Transverse colon (tissue), 4 donors: ENCODE measurements around the gene CTNNAL1. TPM values are rescaled to one million over a fixed set of nuclear protein-coding genes. Genes with fewer than 3 reads are reported as not detected.
A peak's percentile ranks its signal among the peaks of the same experiment; 100 is the strongest.

Experiments used
- DNase-seq: peaks from one replicate; pipeline ENCODE4 v3.0.0-alpha.2; 2019
- H3K27ac ChIP-seq, 4 donors: fragments of 200-600 bp; sonication (generic); 2 replicates each; pipeline ENCODE4 v1.5.1; 2016 to 2018; ENCODE audit warnings: inconsistent platforms in 4 of 4
- H3K27me3 ChIP-seq: fragments of 200-600 bp; sonication (generic); 2 replicates; pipeline ENCODE4 v1.5.1; 2017; ENCODE audit warnings: inconsistent platforms
- H3K36me3 ChIP-seq, 4 donors: fragments of 200-600 bp; sonication (generic); 2 replicates each; pipeline ENCODE4 v1.5.1; 2017 to 2019; ENCODE audit warnings: inconsistent platforms in 4 of 4
- H3K4me1 ChIP-seq, 4 donors: fragments of 200-600 bp; sonication (generic); 2 replicates each; pipeline ENCODE4 v1.5.1; 2017 to 2020; ENCODE audit warnings: inconsistent platforms in 4 of 4
- H3K4me3 ChIP-seq, 4 donors: fragments of 200-600 bp; sonication (generic); 1 replicate in 1 of 4; 2 replicates in 3 of 4; pipeline versions ENCODE4 v1.5.1 to v1.6.1; 2017 to 2019; ENCODE audit warnings: inconsistent platforms in 4 of 4
- H3K9me3 ChIP-seq, 2 donors: fragments of 200-600 bp; sonication (generic); 2 replicates each; pipeline ENCODE4 v1.5.1; 2017 to 2019; ENCODE audit warnings: inconsistent platforms in 2 of 2
- EP300 ChIP-seq: sonication (generic); formaldehyde crosslinking; IDR thresholded peaks from one replicate; pipeline ENCODE4 v1.6.1; 2017; ENCODE audit warnings: antibody characterized with exemption, low read depth
- POLR2A ChIP-seq: fragments of 450-650 bp; IDR thresholded peaks from one replicate; pipeline ENCODE4 v1.6.1; 2016; ENCODE audit warnings: antibody characterized with exemption, mild to moderate bottlenecking, moderate library complexity
- POLR2AphosphoS5 ChIP-seq, 3 donors: sonication (generic); formaldehyde crosslinking; IDR thresholded peaks; one replicate each; pipeline ENCODE4 v1.6.1; 2016; ENCODE audit warnings: antibody characterized with exemption in 3 of 3
- WGBS, 2 donors: methylation state at CpG; one replicate each; pipeline ENCODE4 v1.1.5; 2018; ENCODE audit warnings: low coverage in 1 of 2; 5-methylcytosine and 5-hydroxymethylcytosine counted together
- in situ Hi-C, 4 donors: fragments of 200-750 bp; cut with MboI; loops; one replicate each; pipeline versions ENCODE4 v1.15.0 to v1.15.1; 2017; ENCODE audit warnings: low sequenced_read_pairs in 3 of 4, low pct_ligation_motif_present in 1 of 4, low pct_unique_long_range_greater_than_20kb in 1 of 4
- intact Hi-C: fragments of 100-400 bp; cut with DNase I; formaldehyde crosslinking; loops from one replicate; pipeline ENCODE4 v1.15.1; 2023; ENCODE audit warnings: low total_unique reads
- total RNA-seq, 4 donors: library from RNA; depleted of rRNA; stranded (reverse); fragments of >200 nt; gene quantifications; one replicate each; pipeline ENCODE4 v1.1.0, GENCODE V29; 2016
- TF ChIP-seq, protein P1 (sequence below), 5 experiments: fragments of 200-600 bp in 3 of 5; fragments of 450-650 bp in 2 of 5; sonication (generic) in 3 of 5; IDR thresholded peaks; 1 replicate in 2 of 5; 2 replicates in 3 of 5; pipeline ENCODE4 v1.5.1; 2016 to 2017; ENCODE audit warnings: antibody characterized with exemption in 5 of 5, inconsistent platforms in 3 of 5, mild to moderate bottlenecking in 2 of 5, moderate library complexity in 1 of 5

CTNNAL1 gene
- total RNA-seq, 4 donors from 2014 or later, result 6.0 to 12.1 (median 8.1) TPM

DNA sequence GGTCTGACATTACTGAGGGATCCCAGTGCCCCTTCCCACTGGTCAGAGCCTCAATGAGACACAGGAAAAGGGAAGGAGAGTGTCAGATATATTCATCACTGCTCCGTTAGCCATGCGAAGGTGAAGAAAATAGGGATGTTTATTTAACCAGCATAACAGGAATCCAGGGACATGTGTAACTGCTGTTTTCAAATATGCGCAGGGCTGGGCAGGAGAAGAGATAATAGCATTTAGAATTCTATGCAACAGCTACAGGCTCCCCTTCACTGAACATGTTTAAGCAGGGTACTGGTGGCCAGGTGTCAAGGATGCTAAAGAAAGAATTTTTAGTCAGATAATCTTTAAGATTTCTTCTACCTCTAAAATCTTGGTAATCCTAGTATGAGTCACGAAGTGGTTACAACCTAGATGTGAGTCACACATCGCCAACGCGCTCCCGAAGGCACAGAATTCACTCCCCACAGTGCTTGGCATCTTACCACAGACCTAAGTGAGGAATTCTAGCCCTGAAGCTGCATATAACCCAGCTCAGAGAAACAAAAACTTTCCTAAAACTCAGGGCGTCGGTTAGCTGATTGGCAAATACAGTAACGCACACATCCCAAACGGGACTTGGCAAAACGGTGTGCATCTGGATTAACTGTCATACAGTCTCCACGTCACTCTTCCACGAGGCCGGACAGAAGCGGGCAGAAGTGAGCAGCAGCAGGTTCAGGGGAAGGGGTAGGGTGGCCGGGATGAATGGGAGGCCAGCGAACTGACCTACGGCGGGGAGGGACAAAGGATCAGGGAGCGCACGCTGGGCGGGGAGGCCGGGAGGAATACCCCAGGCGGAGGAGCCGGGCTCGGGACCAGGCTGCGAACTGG lies 1.1 kb downstream of the CTNNAL1 start:
- intact Hi-C loops (no loop called here), in situ Hi-C loops (no loop called here)
- H3K27me3 ChIP-seq, result no peaks in the 10 kb centered on the region
- no peaks in the 10 kb centered on the region for H3K9me3 ChIP-seq
- 4 to 13% methylated on average over 9 to 26 of the region's 29 CpGs for WGBS, 2 donors
- no peaks in the 10 kb centered on the region for H3K36me3 ChIP-seq
- peak; percentile 26 for TF ChIP-seq POLR2A
- TF ChIP-seq, protein P1, sequence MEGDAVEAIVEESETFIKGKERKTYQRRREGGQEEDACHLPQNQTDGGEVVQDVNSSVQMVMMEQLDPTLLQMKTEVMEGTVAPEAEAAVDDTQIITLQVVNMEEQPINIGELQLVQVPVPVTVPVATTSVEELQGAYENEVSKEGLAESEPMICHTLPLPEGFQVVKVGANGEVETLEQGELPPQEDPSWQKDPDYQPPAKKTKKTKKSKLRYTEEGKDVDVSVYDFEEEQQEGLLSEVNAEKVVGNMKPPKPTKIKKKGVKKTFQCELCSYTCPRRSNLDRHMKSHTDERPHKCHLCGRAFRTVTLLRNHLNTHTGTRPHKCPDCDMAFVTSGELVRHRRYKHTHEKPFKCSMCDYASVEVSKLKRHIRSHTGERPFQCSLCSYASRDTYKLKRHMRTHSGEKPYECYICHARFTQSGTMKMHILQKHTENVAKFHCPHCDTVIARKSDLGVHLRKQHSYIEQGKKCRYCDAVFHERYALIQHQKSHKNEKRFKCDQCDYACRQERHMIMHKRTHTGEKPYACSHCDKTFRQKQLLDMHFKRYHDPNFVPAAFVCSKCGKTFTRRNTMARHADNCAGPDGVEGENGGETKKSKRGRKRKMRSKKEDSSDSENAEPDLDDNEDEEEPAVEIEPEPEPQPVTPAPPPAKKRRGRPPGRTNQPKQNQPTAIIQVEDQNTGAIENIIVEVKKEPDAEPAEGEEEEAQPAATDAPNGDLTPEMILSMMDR (IDR thresholded peaks at IDR 0.05), result no peak
- no peak for TF ChIP-seq EP300
- peak in 2 of 3 donors; percentile 49 for TF ChIP-seq POLR2AphosphoS5 (IDR thresholded peaks at IDR 0.05)
- H3K4me1 ChIP-seq, result peaks cover 7 to 34% (median 20%) of the 10 kb centered on the region in 4 donors
- peak overlapping the region; percentile 67 to 97 (median 92) for H3K4me3 ChIP-seq
- peak; percentile 54 for DNase-seq
- peak overlapping the region; percentile 89 to 97 (median 95) for H3K27ac ChIP-seq

DNA sequence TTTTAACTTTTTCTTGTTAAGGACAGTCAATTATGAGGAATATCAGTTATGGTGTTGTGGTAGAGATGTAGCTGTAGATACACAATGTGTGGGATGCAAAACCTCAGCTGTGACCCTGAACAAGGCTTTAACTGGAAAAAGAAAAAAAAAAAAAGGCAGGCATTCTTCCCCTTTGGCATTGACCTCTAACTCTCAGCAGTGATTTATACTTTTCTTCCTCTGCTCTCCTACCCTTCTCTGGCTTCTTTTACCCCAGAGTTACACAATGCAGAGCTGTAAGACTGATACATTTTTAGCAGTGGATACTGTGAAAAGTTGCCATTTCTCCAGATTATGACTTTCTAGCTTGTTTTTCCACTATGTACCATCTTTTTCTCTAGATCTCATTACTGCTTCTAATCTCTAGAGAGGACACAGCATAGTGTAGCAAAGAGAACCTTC lies 2.0 kb downstream of the CTNNAL1 start:
- H3K36me3 ChIP-seq, result no peaks in the 10 kb centered on the region
- no peaks in the 10 kb centered on the region for H3K9me3 ChIP-seq
- TF ChIP-seq POLR2A (no peak), EP300 (no peak), POLR2AphosphoS5 (IDR thresholded peaks at IDR 0.05) (no peak)
- TF ChIP-seq, protein P1 (IDR thresholded peaks at IDR 0.05), result no peak
- peak overlapping the region; percentile 89 to 97 (median 95) for H3K27ac ChIP-seq
- in situ Hi-C loops (no loop called here), intact Hi-C loops (no loop called here)
- peaks cover 7 to 34% (median 20%) of the 10 kb centered on the region in 4 donors for H3K4me1 ChIP-seq
- no peak overlapping the region for H3K4me3 ChIP-seq
- H3K27me3 ChIP-seq, result no peaks in the 10 kb centered on the region
- DNase-seq, result no peak

DNA sequence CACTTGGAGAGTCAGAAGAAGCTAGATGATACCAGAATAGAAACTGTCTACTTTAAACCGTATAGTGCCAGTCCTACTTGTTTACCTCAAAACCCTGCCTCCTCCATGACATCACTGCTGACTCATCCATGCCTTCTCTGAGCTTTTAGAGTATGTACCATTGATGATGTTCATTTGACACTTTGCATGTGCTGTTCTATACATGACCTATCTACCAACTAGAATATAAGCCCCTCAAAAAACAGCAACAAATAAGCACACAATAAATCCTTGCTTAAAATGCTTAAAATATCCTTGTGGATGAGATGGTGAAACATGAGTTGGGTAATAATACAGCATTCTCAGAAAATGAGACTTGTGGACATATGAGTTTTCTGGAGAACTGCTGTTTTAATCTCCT lies 2.6 kb downstream of the CTNNAL1 start:
- Histone ChIP-seq H3K9me3 (no peaks in the 10 kb centered on the region), H3K27me3 (no peaks in the 10 kb centered on the region), H3K27ac (peak overlapping the region; percentile 89 to 97 (median 95)), H3K36me3 (no peaks in the 10 kb centered on the region), H3K4me3 (no peak overlapping the region), H3K4me1 (peaks cover 7 to 35% (median 22%) of the 10 kb centered on the region in 4 donors)
- TF ChIP-seq, protein P1 (IDR thresholded peaks at IDR 0.05), result no peak
- no peak for TF ChIP-seq EP300
- TF ChIP-seq POLR2AphosphoS5 (IDR thresholded peaks at IDR 0.05), result no peak
- TF ChIP-seq POLR2A, result no peak
- in situ Hi-C loops (no loop called here), intact Hi-C loops (loop anchor here (1.0 kb wide), 1 partner anchor 28 kb away; no protein-coding TSS in a partner anchor)
- 0 to 10% methylated on average over 1 of the region's 1 CpG for WGBS, 2 donors
- peak; percentile 19 for DNase-seq

DNA sequence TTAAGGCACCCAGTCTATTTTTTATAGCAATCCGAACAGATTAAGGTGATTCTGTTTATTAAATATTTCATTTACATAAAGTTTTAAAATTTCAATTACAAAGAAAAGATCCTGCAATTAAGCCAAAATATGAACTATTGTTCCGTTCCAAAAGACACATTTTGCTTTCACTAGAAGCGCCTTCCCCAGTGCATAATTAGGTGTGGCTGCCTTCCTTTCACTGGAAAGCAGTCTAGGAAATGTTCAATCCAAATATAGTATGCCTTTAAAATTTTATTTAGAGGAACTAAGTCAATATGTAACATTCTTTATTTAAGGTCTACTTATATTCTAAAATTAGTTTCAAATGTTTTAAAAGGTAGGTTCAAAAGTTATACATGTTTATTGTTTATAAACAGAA lies 7.6 kb downstream of the CTNNAL1 start:
- peaks cover 5 to 8% of the 10 kb centered on the region in 2 donors for H3K9me3 ChIP-seq
- 70 to 84% methylated on average over 3 of the region's 3 CpGs for WGBS, 2 donors

More for the DNA sequence above, 7.6 kb downstream of the CTNNAL1 start:
- H3K27me3 ChIP-seq, result no peaks in the 10 kb centered on the region
- H3K36me3 ChIP-seq, result no peaks in the 10 kb centered on the region
- intact Hi-C loops (no loop called here), in situ Hi-C loops (no loop called here)
- H3K27ac ChIP-seq, result no peak overlapping the region
- no peak for DNase-seq
- H3K4me3 ChIP-seq, result no peak overlapping the region
- TF ChIP-seq EP300, result no peak
- no peak for TF ChIP-seq POLR2AphosphoS5 (IDR thresholded peaks at IDR 0.05)
- TF ChIP-seq, protein P1 (IDR thresholded peaks at IDR 0.05), result no peak
- no peak for TF ChIP-seq POLR2A
- peaks cover 0 to 6% (median 2%) of the 10 kb centered on the region in 4 donors for H3K4me1 ChIP-seq
